ENCODE measurements around the gene CFAP91. TPM values are rescaled to one million over a fixed set of nuclear protein-coding genes. Genes with fewer than 3 reads are reported as not detected.
"Not testable (repeated sequence)": the region's sequence is repeated elsewhere in the genome, so short reads cannot be mapped to it uniquely, and the experiment has no call there.

Gene CFAP91
- total RNA-seq, 4 donors from 2014 or later = 0.68 to 2.7 (median 1.5) TPM; not detected in 1

DNA sequence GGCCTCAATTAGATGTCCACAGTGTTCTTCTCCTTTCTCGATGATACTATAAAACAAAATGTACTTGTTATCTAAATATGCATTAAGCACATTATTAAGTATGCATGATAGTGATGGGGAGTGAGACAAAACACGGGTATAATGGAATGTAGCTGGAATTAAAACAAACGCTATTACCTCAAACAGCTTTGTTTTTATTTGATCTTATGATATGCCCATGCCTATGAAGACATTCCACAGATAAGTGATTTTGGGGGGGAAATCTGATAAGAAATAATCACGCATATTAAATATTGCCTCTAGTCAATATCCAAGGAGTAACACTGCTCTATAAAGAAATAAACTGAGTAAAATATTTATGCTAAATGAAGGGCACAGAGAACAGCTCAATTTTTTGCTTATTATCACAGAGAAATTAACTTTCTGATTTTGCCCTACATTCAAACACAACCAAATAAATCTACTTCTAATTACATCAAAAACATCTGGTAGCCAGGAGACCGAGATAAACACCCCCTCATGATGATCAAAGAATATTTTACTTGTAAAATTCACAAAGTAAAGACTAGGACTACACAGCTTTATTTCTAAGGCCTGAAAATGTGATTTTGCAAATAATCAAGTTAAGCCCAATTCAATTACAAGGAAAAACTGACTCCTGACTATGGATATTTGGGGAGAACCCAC is 27.5 kb upstream of the CFAP91 start:
- intact Hi-C loops (cut with DNase I) = no loop called here
- Histone ChIP-seq H3K36me3 (peaks cover 5 to 48% (median 11%) of the 10 kb centered on the region in 3 donors), H3K4me1 (peaks cover 0 to 25% (median 14%) of the 10 kb centered on the region in 3 donors), H3K9me3 (no peaks in the 10 kb centered on the region), H3K4me3 (peak overlapping the region in 1 of 4 donors; percentile 85), H3K27ac (peak overlapping the region in 3 of 4 donors; percentile 94 to 98 (median 97)), H3K27me3 (no peaks in the 10 kb centered on the region)
- DNase-seq = no peak
- TF ChIP-seq, protein P1, sequence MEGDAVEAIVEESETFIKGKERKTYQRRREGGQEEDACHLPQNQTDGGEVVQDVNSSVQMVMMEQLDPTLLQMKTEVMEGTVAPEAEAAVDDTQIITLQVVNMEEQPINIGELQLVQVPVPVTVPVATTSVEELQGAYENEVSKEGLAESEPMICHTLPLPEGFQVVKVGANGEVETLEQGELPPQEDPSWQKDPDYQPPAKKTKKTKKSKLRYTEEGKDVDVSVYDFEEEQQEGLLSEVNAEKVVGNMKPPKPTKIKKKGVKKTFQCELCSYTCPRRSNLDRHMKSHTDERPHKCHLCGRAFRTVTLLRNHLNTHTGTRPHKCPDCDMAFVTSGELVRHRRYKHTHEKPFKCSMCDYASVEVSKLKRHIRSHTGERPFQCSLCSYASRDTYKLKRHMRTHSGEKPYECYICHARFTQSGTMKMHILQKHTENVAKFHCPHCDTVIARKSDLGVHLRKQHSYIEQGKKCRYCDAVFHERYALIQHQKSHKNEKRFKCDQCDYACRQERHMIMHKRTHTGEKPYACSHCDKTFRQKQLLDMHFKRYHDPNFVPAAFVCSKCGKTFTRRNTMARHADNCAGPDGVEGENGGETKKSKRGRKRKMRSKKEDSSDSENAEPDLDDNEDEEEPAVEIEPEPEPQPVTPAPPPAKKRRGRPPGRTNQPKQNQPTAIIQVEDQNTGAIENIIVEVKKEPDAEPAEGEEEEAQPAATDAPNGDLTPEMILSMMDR (IDR thresholded peaks at IDR 0.05) = no peak
- TF ChIP-seq POLR2A (IDR thresholded peaks at IDR 0.05) = no peak
- WGBS, 2 donors = 63 to 80% methylated on average over 5 of the region's 5 CpGs

DNA sequence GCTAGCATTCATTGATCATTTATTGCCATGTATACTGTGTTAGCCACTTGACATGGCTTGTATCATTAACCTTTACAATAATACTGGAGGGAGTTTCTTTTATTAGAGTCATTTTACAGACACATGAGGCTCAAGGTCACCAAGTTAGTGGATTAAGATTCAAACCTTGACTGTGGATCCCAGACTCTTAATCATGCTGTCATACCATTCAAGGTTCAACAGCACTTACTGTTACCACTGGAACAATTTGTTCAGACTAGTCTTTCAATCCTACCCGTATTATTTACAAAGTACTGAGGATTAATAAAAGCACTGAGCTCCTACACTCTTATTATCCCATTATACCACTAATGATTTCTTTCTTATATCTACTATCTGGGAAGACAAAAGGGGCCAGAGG is 26.8 kb upstream of the CFAP91 start:
- H3K27me3 ChIP-seq = no peaks in the 10 kb centered on the region
- WGBS, 2 donors = 8 to 27% methylated on average over 1 of the region's 1 CpG
- intact Hi-C loops (cut with DNase I) = no loop called here
- peak overlapping the region; percentile 66 to 87 (median 78) for H3K4me3 ChIP-seq
- no peak for DNase-seq
- no peak for TF ChIP-seq POLR2A (IDR thresholded peaks at IDR 0.05)
- TF ChIP-seq, protein P1 (IDR thresholded peaks at IDR 0.05) = no peak
- no peaks in the 10 kb centered on the region for H3K9me3 ChIP-seq
- H3K36me3 ChIP-seq = peaks cover 5 to 41% (median 11%) of the 10 kb centered on the region in 3 donors
- peaks cover 0 to 23% (median 14%) of the 10 kb centered on the region in 3 donors for H3K4me1 ChIP-seq
- peak overlapping the region; percentile 89 to 98 (median 96) for H3K27ac ChIP-seq

DNA sequence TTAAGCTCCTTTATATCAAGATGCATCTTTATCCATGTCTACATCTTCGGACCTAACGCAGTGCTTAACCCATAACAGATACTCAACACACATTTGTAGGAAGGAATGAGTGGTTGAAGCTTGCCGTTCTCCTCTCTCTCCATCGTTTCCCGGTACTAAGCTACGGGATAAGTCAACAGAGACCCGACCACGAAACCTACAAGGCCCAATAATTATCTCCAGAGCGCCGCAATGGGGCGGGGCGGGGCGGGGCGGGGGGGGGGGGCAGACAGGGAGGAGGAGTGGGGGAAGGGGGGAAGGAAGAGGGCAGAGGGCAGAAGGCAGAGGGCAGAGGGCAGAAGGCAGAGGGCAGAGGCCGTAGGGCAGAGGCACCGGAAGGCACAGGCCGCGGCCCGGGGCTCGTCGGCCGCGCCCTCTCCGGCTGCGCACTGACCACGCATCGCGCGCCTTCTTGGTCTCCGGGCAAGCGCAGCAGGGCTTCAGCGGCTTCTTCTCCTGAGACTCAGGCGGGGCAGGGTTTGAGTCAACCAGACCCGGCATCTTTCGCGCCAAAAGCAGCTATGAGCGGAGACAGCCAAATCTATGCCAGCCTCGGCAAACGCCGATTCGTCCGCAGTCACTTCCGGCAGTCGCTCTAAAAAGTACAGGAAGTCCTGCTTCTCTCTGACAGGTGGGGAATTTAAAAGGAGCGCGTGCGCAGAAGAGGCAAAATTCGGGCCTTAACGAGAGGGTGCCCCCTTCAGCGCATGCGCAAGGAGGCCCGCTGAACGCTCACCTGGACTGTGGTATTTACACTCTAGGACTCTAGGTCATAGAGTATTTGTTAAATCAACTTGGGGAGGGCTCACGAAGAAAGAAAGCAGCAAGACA is 25.8 kb upstream of the CFAP91 start, which contains the start of gene COX17:
COX17 (minus strand) TSS at position 636 of the 870 bp plus-strand sequence; CDS start at position 540, 96 bp downstream.
- no peaks in the 10 kb centered on the region for H3K27me3 ChIP-seq
- peaks cover 5 to 31% (median 11%) of the 10 kb centered on the region in 3 donors for H3K36me3 ChIP-seq
- WGBS, 2 donors = 0 to 1% methylated on average over 32 to 35 of the region's 54 CpGs
- peak within 1 kb of the TSS; percentile 66 to 87 (median 78) for H3K4me3 ChIP-seq
- H3K9me3 ChIP-seq = no peaks in the 10 kb centered on the region
- peak; percentile 76 for DNase-seq
- H3K4me1 ChIP-seq = peaks cover 0 to 23% (median 14%) of the 10 kb centered on the region in 3 donors
- TF ChIP-seq, protein P1 (IDR thresholded peaks at IDR 0.05) = peak in 1 of 6 experiments; percentile 46
- peak in 3 of 4 donors; percentile 53 to 75 (median 70) for TF ChIP-seq POLR2A (IDR thresholded peaks at IDR 0.05)
- peak within 1 kb of the TSS; percentile 89 to 98 (median 96) for H3K27ac ChIP-seq
- intact Hi-C loops (cut with DNase I) = no loop called here

GRCh38 chr3:119677641-119677934 is 25.2 kb upstream of the CFAP91 start:
- H3K4me1 ChIP-seq = peaks cover 0 to 23% (median 14%) of the 10 kb centered on the region in 3 donors
- intact Hi-C loops (cut with DNase I) = no loop called here
- WGBS, 2 donors = 3 to 6% methylated on average over 6 of the region's 6 CpGs
- no peak for DNase-seq
- H3K27me3 ChIP-seq = no peaks in the 10 kb centered on the region
- TF ChIP-seq, protein P1 (IDR thresholded peaks at IDR 0.05) = no peak
- TF ChIP-seq POLR2A (IDR thresholded peaks at IDR 0.05) = no peak
- peak overlapping the region; percentile 89 to 98 (median 96) for H3K27ac ChIP-seq
- H3K4me3 ChIP-seq = peak overlapping the region; percentile 66 to 87 (median 78)
- H3K36me3 ChIP-seq = peaks cover 5 to 26% (median 11%) of the 10 kb centered on the region in 3 donors
- no peaks in the 10 kb centered on the region for H3K9me3 ChIP-seq

- H3K4me3 ChIP-seq; H3K9me3 ChIP-seq; H3K27ac ChIP-seq; DNase-seq; intact Hi-C loops (cut with DNase I); H3K27me3 ChIP-seq: not testable (repeated sequence)
- WGBS, 2 donors = 92 to 98% methylated on average over 9 to 10 of the region's 10 CpGs
- H3K36me3 ChIP-seq = peaks cover 0 to 20% (median 7%) of the 10 kb centered on the region in 3 donors
- peaks cover 0 to 23% (median 14%) of the 10 kb centered on the region in 3 donors for H3K4me1 ChIP-seq
These were observed 24.6 kb upstream of the CFAP91 start for GRCh38 chr3:119678209-119678608.
